Retinal pigment epithelial cell (primary cell): ENCODE results near the gene ZC3H7A.

Experiments
- DNase-seq: peaks from one replicate; pipeline ENCODE4 v3.0.0-alpha.2; 2010; ENCODE audit warnings: low read depth
- H3K4me3 ChIP-seq: 2 replicates; pipeline ENCODE4 v1.5.1; 2011; ENCODE audit warnings: mild to moderate bottlenecking, low read length, control low read depth, moderate library complexity
- TF ChIP-seq, protein P1 (sequence below): conservative IDR thresholded peaks from 2 replicates; pipeline ENCODE4 v1.5.1; 2011; ENCODE audit warnings: low read depth, low read length, control low read depth, inconsistent platforms

ZC3H7A gene

DNA sequence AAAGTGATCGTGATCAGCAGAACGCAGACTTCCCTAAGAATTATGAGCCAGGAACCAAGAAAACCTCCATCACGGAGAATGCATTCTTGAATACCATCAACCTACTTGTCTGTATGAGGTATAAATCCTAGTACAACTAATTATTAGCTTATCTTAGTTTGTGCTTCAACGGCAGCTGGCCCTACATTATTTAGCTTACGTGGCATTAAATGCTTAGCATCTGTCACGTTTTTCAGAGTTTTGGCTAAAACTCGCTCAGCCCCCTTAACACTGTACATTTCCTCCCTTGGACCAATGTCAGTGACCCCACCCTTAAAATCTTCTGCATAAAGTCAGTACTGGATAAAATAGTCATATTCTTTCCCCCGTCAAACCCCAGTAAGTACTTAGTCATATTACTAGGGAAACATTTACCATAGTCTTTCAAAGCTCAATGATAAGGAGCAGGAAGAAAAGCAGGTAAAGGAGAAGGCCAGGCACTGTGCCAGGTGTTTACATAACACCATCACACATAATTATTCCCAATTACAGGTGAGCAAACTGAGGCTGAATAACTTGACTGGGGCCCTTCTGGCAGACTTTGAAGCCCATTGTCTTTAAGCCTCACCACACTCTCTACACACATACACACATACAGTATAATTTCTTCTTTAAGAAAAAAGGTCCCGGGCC lies 37.8 kb downstream of the ZC3H7A start:
- TF ChIP-seq, protein P1, sequence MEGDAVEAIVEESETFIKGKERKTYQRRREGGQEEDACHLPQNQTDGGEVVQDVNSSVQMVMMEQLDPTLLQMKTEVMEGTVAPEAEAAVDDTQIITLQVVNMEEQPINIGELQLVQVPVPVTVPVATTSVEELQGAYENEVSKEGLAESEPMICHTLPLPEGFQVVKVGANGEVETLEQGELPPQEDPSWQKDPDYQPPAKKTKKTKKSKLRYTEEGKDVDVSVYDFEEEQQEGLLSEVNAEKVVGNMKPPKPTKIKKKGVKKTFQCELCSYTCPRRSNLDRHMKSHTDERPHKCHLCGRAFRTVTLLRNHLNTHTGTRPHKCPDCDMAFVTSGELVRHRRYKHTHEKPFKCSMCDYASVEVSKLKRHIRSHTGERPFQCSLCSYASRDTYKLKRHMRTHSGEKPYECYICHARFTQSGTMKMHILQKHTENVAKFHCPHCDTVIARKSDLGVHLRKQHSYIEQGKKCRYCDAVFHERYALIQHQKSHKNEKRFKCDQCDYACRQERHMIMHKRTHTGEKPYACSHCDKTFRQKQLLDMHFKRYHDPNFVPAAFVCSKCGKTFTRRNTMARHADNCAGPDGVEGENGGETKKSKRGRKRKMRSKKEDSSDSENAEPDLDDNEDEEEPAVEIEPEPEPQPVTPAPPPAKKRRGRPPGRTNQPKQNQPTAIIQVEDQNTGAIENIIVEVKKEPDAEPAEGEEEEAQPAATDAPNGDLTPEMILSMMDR, result no peak
- no peak for DNase-seq
- no peak overlapping the region for H3K4me3 ChIP-seq

DNA sequence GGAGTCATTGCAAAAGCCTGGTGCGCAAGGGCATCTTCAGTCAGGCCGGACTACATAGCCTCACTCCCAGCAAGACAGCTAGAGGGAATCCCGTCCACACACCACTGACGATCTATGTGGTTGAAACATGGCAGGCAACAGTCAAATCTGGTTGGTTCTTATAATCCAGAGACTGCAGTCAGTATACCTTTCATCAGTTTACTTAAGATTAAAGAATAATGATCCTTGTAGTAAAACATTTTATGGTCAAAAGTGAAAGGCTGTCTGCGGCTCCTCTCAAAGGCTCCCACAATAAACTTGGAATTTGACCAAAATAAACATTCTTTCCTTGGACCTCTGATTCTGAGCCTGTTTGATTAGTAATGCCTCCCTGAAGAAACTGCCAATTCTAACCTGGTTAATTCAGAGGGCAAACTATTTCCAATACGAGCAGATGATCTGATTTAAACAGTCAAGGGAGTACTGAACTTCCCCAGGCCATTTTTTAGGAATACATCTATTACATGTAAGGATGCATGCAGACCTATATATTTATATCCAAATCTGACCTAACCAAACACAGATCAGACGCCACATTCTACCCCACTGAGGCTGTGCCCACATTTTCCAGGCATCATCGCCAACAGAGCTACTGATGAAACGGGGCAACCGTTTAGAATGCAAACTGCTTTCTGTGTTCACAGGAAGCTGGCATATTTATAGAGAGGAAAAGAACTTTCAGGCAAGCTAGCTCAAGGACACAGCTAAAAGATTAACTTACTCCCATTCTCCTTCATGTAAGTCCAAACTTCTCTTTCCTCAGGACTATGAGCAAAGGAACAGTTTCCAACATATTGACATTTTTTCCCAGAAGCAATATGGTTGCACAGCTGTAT lies 39.1 kb downstream of the ZC3H7A start:
- DNase-seq, result no peak
- TF ChIP-seq, protein P1, result no peak

DNA sequence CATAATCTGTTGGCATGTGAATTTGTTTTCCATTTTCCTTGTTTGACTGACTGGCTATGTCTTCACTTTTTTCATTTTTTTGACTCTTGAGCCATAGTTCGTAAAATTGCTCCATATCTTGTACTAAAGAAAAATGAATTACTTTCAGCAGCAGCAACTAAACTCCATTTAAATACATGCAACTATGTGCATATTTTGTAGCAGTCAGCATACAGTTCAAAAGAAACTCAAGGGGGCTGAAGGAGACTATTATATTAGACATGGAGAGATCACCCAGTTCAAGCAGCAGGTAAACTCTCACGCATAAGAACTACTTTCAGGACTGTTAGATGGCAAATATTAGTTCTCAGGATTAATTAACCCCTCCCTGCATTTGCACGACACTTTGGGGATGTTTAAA lies 40.8 kb downstream of the ZC3H7A start:
- H3K4me3 ChIP-seq, result no peak overlapping the region
- TF ChIP-seq, protein P1, result no peak
- no peak for DNase-seq

More for the DNA sequence above, 39.1 kb downstream of the ZC3H7A start:
- no peak overlapping the region for H3K4me3 ChIP-seq

DNA sequence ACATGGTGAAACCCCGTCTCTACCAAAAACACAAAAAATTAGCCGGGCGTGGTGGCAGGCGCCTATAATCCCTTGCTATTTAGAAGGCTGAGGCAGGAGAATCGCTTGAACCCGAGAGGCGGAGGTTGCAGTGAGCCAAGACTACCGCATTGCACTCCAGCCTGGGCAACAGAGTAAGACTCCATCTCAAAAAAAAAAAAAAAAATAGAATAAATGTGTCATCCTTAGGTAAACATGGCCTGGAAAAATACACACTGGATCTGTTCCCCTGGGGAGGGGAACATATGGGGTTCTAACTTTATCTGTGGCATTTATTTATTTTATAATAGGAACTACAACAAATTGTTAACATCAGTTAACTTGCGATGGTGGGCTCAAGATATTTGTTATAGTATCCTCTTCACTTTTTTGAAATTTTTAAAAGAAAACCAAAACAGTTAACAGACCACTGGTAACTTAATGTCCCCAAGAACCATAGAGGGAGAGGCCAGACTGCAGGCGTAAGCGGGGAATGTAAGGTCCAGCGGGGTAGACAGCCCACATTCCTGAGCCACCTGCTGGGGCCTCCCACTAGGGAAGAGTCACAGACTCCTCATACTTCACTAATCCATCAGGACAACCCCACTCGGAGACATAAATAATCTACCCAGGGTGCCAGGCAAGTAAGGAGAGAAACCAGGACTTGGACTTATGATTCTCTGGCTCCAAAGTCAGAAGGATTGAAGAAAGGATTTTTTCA lies 41.9 kb downstream of the ZC3H7A start:
- no peak overlapping the region for H3K4me3 ChIP-seq
- TF ChIP-seq, protein P1, result no peak
- DNase-seq, result no peak

DNA sequence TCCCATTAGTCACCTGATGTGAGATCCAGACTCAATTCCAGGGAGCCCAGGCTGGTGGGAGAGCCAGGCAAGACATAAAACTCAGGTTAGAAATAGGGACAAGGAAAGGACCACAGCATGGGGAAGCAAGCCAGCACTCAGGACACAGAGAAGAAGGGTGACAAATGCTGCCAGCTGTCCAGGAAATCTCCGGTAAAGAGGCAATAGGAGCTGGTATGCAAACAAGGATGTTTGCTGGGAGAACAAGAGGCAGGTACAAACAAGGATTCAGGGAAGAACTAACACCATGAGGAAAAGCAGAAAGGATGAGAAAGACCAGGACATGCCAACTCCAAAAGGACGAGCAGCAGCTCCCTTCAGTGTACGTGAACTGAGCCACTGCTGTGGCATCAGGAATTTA lies 44.2 kb downstream of the ZC3H7A start:
- no peak overlapping the region for H3K4me3 ChIP-seq
- DNase-seq, result no peak
- TF ChIP-seq, protein P1, result no peak

DNA sequence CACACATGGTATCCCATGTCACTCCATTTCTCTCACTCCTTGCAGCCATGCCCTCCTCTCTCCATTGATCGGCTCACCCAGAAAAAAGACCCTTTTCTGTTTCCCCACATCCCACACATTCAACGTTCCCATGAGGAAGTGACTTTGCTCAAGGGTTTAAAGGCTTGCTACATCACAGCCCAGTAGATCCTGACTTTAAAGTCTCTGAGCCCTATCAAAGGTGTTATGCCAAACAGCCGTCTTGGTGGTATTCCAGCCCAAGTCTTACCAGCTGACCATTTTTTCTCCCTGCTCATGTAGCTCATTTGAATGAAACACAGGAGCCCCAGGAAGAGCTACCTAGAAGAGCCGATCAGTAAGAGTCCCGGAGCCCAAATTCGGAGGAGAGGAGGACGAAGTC lies 47.0 kb downstream of the ZC3H7A start:
- DNase-seq, result no peak
- TF ChIP-seq, protein P1, result no peak
- H3K4me3 ChIP-seq, result no peak overlapping the region
